Measurements from ENCODE around the gene PKP1.
"Not testable (repeated sequence)": the region's sequence is repeated elsewhere in the genome, so short reads cannot be mapped to it uniquely, and the experiment has no call there.

Gene PKP1

DNA sequence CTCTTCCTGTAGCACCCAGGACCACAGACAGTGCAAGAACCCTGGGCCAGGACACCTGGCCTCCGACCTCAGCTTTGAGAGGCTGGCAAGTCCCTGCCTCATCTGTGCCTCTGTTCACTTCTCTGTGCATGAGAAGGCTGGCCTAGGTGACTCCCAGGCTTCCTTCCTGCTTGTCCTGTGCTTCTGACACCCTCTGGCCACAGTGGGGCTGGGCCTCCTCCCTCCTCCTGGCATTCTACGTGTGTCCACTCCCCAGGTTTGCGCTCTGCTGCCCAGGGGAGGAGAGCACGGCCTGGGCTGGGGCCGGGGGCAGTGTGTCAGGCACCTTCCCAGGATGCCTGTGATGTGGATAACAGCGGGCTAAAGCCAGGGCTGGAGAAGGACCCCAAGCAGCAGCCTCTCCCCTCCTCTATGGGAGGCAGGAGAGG lies 30.3 kb upstream of the PKP1 start:
- WGBS: 89% methylated on average over 6 of the region's 6 CpGs
- Histone ChIP-seq H3K4me3 (ENCODE audit: low read length) (no peak overlapping the region), H3K9me3 (ENCODE audit: insufficient read depth, low read depth, low read length) (no peaks in the 10 kb centered on the region)

DNA sequence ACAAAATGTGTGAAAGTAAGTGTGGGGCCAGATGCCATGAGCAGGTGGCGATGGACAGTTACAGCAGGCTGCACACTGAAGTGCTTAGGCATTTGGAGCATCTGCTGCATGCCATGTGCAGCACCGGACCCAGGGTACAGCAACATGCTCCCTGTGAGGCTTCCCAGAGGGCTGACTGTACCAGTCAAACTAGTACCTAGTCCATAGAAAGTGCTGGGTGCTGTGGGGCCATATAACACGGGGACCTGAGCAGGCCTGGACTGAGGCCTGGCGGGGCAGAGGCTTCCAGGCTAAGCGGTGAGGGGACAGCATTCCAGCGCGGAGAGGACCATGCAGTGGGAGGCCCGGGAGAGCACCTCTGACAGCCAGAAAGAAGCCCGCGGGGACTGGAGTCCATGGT lies 29.9 kb upstream of the PKP1 start:
- Histone ChIP-seq H3K9me3 (ENCODE audit: insufficient read depth, low read depth, low read length) (no peaks in the 10 kb centered on the region), H3K36me3 (ENCODE audit: insufficient read depth, low read length) (no peaks in the 10 kb centered on the region), H3K4me3 (ENCODE audit: low read length) (no peak overlapping the region), H3K27me3 (ENCODE audit: insufficient read depth, low read length) (no peaks in the 10 kb centered on the region), H3K27ac (ENCODE audit: low read depth, low read length) (no peak overlapping the region), H3K4me1 (ENCODE audit: insufficient read depth, low read length) (no peaks in the 10 kb centered on the region), H3K9ac (ENCODE audit: low read depth, low read length) (no peak overlapping the region)
- 92% methylated on average over 10 of the region's 10 CpGs for WGBS

More for the DNA sequence above, 30.3 kb upstream of the PKP1 start:
- H3K27ac ChIP-seq (ENCODE audit: low read depth, low read length): no peak overlapping the region
- no peaks in the 10 kb centered on the region for H3K36me3 ChIP-seq (ENCODE audit: insufficient read depth, low read length)
- H3K27me3 ChIP-seq (ENCODE audit: insufficient read depth, low read length): no peaks in the 10 kb centered on the region
- H3K9ac ChIP-seq (ENCODE audit: low read depth, low read length): no peak overlapping the region
- H3K4me1 ChIP-seq (ENCODE audit: insufficient read depth, low read length): no peaks in the 10 kb centered on the region

- Histone ChIP-seq H3K36me3 (ENCODE audit: insufficient read depth, low read length) (no peaks in the 10 kb centered on the region), H3K27ac (ENCODE audit: low read depth, low read length) (no peak overlapping the region), H3K27me3 (ENCODE audit: insufficient read depth, low read length) (no peaks in the 10 kb centered on the region), H3K4me1 (ENCODE audit: insufficient read depth, low read length) (no peaks in the 10 kb centered on the region), H3K9ac (ENCODE audit: low read depth, low read length) (no peak overlapping the region), H3K4me3 (ENCODE audit: low read length) (no peak overlapping the region), H3K9me3 (ENCODE audit: insufficient read depth, low read depth, low read length) (no peaks in the 10 kb centered on the region)
- 89% methylated on average over 9 of the region's 9 CpGs for WGBS
Measured at GRCh38 chr1:201253906-201254624, 29.2 kb upstream of the PKP1 start.

- Histone ChIP-seq H3K9ac (ENCODE audit: low read depth, low read length) (no peak overlapping the region), H3K36me3 (ENCODE audit: insufficient read depth, low read length) (no peaks in the 10 kb centered on the region), H3K27me3 (ENCODE audit: insufficient read depth, low read length) (no peaks in the 10 kb centered on the region), H3K4me3 (ENCODE audit: low read length) (no peak overlapping the region), H3K9me3 (ENCODE audit: insufficient read depth, low read depth, low read length) (no peaks in the 10 kb centered on the region), H3K4me1 (ENCODE audit: insufficient read depth, low read length) (no peaks in the 10 kb centered on the region), H3K27ac (ENCODE audit: low read depth, low read length) (no peak overlapping the region)
- 67% methylated on average over 24 of the region's 24 CpGs for WGBS
Measured at GRCh38 chr1:201254625-201255478, 28.5 kb upstream of the PKP1 start.

- 91% methylated on average over 17 of the region's 17 CpGs for WGBS
- Histone ChIP-seq H3K9ac (ENCODE audit: low read depth, low read length) (no peak overlapping the region), H3K4me3 (ENCODE audit: low read length) (no peak overlapping the region), H3K27me3 (ENCODE audit: insufficient read depth, low read length) (peaks cover 5% of the 10 kb centered on the region), H3K4me1 (ENCODE audit: insufficient read depth, low read length) (no peaks in the 10 kb centered on the region; the same call in 1 of the 2 replicates), H3K36me3 (ENCODE audit: insufficient read depth, low read length) (no peaks in the 10 kb centered on the region), H3K27ac (ENCODE audit: low read depth, low read length) (no peak overlapping the region), H3K9me3 (ENCODE audit: insufficient read depth, low read depth, low read length) (no peaks in the 10 kb centered on the region)
Measured at GRCh38 chr1:201255479-201256362, 27.6 kb upstream of the PKP1 start.

DNA sequence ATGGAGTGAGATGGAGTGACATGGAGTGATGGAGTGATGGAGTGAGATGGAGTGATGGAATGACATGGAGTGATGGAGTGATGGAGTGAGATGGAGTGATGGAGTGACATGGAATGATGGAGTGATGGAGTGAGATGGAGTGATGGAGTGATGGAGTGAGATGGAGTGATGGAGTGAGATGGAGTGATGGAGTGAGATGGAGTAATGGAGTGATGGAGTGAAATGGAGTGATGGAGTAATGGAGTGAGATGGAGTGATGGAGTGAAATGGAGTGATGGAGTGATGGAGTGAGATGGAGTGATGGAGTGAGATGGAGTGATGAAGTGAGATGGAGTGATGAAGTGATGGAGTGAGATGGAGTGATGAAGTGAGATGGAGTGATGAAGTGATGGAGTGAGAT lies 25.2 kb upstream of the PKP1 start:
- not testable (repeated sequence) for H3K9ac ChIP-seq (ENCODE audit: low read depth, low read length); H3K4me1 ChIP-seq (ENCODE audit: insufficient read depth, low read length); H3K36me3 ChIP-seq (ENCODE audit: insufficient read depth, low read length); H3K9me3 ChIP-seq (ENCODE audit: insufficient read depth, low read depth, low read length); H3K27ac ChIP-seq (ENCODE audit: low read depth, low read length); H3K4me3 ChIP-seq (ENCODE audit: low read length)
- H3K27me3 ChIP-seq (ENCODE audit: insufficient read depth, low read length): peaks cover 11% of the 10 kb centered on the region

GRCh38 chr1:201258763-201259230 lies 24.5 kb upstream of the PKP1 start:
- Histone ChIP-seq H3K36me3 (ENCODE audit: insufficient read depth, low read length) (no peaks in the 10 kb centered on the region), H3K4me1 (ENCODE audit: insufficient read depth, low read length) (no peaks in the 10 kb centered on the region; the same call in 1 of the 2 replicates), H3K27ac (ENCODE audit: low read depth, low read length) (no peak overlapping the region), H3K9ac (ENCODE audit: low read depth, low read length) (no peak overlapping the region), H3K27me3 (ENCODE audit: insufficient read depth, low read length) (peaks cover 11% of the 10 kb centered on the region), H3K9me3 (ENCODE audit: insufficient read depth, low read depth, low read length) (no peaks in the 10 kb centered on the region), H3K4me3 (ENCODE audit: low read length) (no peak overlapping the region)
- WGBS: 92% methylated on average over 14 of the region's 14 CpGs

GRCh38 chr1:201259476-201260235 lies 23.6 kb upstream of the PKP1 start:
- peak overlapping the region; percentile 58 for H3K4me3 ChIP-seq (ENCODE audit: low read length)

GRCh38 chr1:201260236-201260590 lies 23.1 kb upstream of the PKP1 start:
- Histone ChIP-seq H3K4me1 (ENCODE audit: insufficient read depth, low read length) (no peaks in the 10 kb centered on the region; the same call in 1 of the 2 replicates), H3K4me3 (ENCODE audit: low read length) (peak overlapping the region; percentile 58), H3K36me3 (ENCODE audit: insufficient read depth, low read length) (no peaks in the 10 kb centered on the region), H3K9me3 (ENCODE audit: insufficient read depth, low read depth, low read length) (no peaks in the 10 kb centered on the region), H3K27ac (ENCODE audit: low read depth, low read length) (no peak overlapping the region), H3K9ac (ENCODE audit: low read depth, low read length) (no peak overlapping the region), H3K27me3 (ENCODE audit: insufficient read depth, low read length) (peaks cover 11% of the 10 kb centered on the region)
- WGBS: 68% methylated on average over 10 of the region's 11 CpGs

More at GRCh38 chr1:201259476-201260235, 23.6 kb upstream of the PKP1 start:
- Histone ChIP-seq H3K9me3 (ENCODE audit: insufficient read depth, low read depth, low read length) (no peaks in the 10 kb centered on the region), H3K4me1 (ENCODE audit: insufficient read depth, low read length) (no peaks in the 10 kb centered on the region; the same call in 1 of the 2 replicates), H3K27ac (ENCODE audit: low read depth, low read length) (no peak overlapping the region), H3K36me3 (ENCODE audit: insufficient read depth, low read length) (no peaks in the 10 kb centered on the region), H3K27me3 (ENCODE audit: insufficient read depth, low read length) (peaks cover 11% of the 10 kb centered on the region), H3K9ac (ENCODE audit: low read depth, low read length) (0 out of 2 replicates have a peak overlapping the region, but pooled peaks have one; percentile 39)
- 16% methylated on average over 27 of the region's 28 CpGs for WGBS

DNA sequence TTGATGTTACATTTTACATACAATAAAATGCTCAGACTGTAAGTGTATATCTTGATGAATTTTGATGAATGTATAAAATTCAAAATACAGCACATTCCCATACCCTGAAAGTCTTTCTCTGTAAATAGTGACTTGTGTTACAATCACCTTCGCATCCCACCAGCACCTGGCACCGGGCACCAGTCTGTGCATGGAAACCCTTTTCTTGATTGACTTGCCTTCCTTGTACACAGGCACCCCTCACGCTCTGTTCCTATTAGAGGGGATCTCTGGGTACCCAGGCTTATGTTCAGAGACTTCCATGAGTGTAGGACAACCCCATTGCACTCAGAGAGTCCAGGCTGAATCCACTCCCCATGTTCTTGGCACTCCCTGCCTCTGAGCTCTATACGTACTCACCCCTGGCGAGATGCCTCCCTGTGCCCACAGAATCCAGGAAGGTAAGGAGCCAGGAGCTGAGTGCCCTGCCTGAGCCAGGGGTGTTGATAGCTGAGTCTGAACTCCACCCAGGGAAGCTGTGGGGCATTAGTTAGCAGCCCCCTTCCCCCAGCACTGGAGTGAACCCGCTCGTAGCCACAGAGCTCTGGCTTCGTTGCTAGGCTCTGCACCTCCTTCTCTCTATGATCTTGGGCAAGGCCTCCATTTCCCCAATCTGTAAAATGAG lies 22.5 kb upstream of the PKP1 start:
- Histone ChIP-seq H3K27ac (ENCODE audit: low read depth, low read length) (no peak overlapping the region), H3K27me3 (ENCODE audit: insufficient read depth, low read length) (peaks cover 11% of the 10 kb centered on the region), H3K9me3 (ENCODE audit: insufficient read depth, low read depth, low read length) (no peaks in the 10 kb centered on the region), H3K4me1 (ENCODE audit: insufficient read depth, low read length) (no peaks in the 10 kb centered on the region; the same call in 1 of the 2 replicates), H3K4me3 (ENCODE audit: low read length) (no peak overlapping the region), H3K36me3 (ENCODE audit: insufficient read depth, low read length) (no peaks in the 10 kb centered on the region), H3K9ac (ENCODE audit: low read depth, low read length) (no peak overlapping the region)
- 95% methylated on average over 8 of the region's 8 CpGs for WGBS

Measured in HUES64 (cell line).